Activated T-cell treated with anti-CD3 and anti-CD28 coated beads, Interleukin-2, amount 50 U/mL, for 72 hours (primary cell): ENCODE results near the gene MICALL2. TPM values are rescaled to one million over a fixed set of nuclear protein-coding genes. Genes with fewer than 3 reads are reported as not detected.

Source experiments
- ATAC-seq, 2 donors: fragments of 150-1000 bp; cut with Tn5 transposase; replicated peaks in 1 of 2; 2 replicates each; pipeline ENCODE4 v1.10.0; 2021; ENCODE audit warnings: moderate library complexity in 2 of 2, mild to moderate bottlenecking in 1 of 2
- DNase-seq, 2 donors: peaks; one replicate each; pipeline ENCODE4 v3.0.0; 2021 to 2022; ENCODE audit warnings: mixed read lengths in 1 of 2
- H3K27ac Mint-ChIP-seq: one replicate; pipeline ENCODE4 v1.8.0; 2022; ENCODE audit warnings: mild to moderate bottlenecking, moderate library complexity, mixed read lengths
- H3K27me3 Mint-ChIP-seq: one replicate; pipeline ENCODE4 v1.8.0; 2022; ENCODE audit warnings: low read depth, mixed read lengths
- H3K36me3 Mint-ChIP-seq, 2 donors: one replicate each; pipeline ENCODE4 v1.8.0; 2022; ENCODE audit warnings: mixed read lengths in 2 of 2, mild to moderate bottlenecking in 1 of 2; ENCODE audit not compliant: insufficient read depth in 2 of 2
- H3K4me1 Mint-ChIP-seq: one replicate; pipeline ENCODE4 v1.8.0; 2022; ENCODE audit warnings: low read depth, mixed read lengths
- H3K4me3 Mint-ChIP-seq, 2 donors: one replicate each; pipeline ENCODE4 v1.8.0; 2022; ENCODE audit warnings: mild to moderate bottlenecking in 2 of 2, mixed read lengths in 2 of 2, moderate library complexity in 2 of 2
- H3K9me3 Mint-ChIP-seq, 2 donors: one replicate each; pipeline ENCODE4 v1.8.0; 2022; ENCODE audit warnings: mixed read lengths in 2 of 2
- total RNA-seq, 2 donors: library from RNA; stranded (reverse); gene quantifications; one replicate each; pipeline ENCODE4 v1.2.3, GENCODE V29; 2022

MICALL2 gene
- total RNA-seq, 2 donors from 2014 or later = 3.5 to 3.7 TPM

DNA sequence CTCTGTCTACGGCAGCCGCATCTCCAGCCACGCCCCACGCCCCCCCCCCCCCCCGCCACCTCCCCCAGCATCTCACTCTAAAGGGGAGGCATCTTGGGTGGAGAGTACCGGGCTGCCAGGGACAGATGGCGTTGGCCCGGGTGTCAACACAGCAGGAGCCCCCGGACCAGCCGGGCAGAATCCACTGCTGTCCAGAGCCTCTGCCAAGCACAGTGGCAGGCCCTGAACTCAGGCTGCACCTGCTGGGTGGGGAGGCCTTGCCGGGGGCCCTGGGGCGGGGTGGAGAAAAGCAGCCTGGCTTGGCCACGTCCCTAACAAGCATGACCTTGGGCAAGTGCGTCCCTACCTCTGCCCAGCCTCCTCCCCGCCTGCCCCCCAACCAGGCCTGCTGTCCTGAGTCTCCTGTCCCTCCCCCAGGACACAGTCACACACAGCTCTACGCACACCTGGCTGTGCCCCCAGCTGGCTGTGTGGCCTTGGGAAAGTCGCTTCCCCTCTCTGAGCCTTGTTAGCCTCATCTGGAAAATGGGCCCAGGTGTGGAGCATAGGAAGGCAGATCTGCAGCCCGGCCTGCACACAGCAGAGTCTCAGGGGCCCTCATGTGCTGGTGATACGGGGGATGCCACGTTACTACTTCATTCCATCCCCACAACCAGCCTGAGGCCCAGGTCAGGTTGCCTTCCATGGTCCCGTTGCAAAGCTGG is 45.2 kb downstream of the MICALL2 start:
- DNase-seq (no peak), ATAC-seq (no peak)
- no peaks in the 10 kb centered on the region for H3K27me3 Mint-ChIP-seq
- no peaks in the 10 kb centered on the region for H3K36me3 Mint-ChIP-seq
- peaks cover 1 to 2% of the 10 kb centered on the region in 2 donors for H3K9me3 Mint-ChIP-seq
- H3K27ac Mint-ChIP-seq = no peak overlapping the region
- no peak overlapping the region for H3K4me3 Mint-ChIP-seq
- peaks cover 26% of the 10 kb centered on the region for H3K4me1 Mint-ChIP-seq

GRCh38 chr7:1412322-1413261 is 46.7 kb downstream of the MICALL2 start:
- Mint-ChIP-seq H3K9me3 (peaks cover 1 to 2% of the 10 kb centered on the region in 2 donors), H3K36me3 (no peaks in the 10 kb centered on the region), H3K27me3 (no peaks in the 10 kb centered on the region), H3K4me3 (peak overlapping the region in 1 of 2 donors; percentile 75), H3K27ac (no peak overlapping the region), H3K4me1 (peaks cover 14% of the 10 kb centered on the region)
- ATAC-seq = peak; percentile 82 to 83
- DNase-seq = peak; percentile 92 to 95

GRCh38 chr7:1411414-1411813 is 47.9 kb downstream of the MICALL2 start:
- H3K4me3 Mint-ChIP-seq = no peak overlapping the region
- peaks cover 5% of the 10 kb centered on the region for H3K4me1 Mint-ChIP-seq
- DNase-seq = no peak
- no peak for ATAC-seq
- peaks cover 1 to 2% of the 10 kb centered on the region in 2 donors for H3K9me3 Mint-ChIP-seq
- H3K27ac Mint-ChIP-seq = no peak overlapping the region
- H3K36me3 Mint-ChIP-seq = no peaks in the 10 kb centered on the region
- no peaks in the 10 kb centered on the region for H3K27me3 Mint-ChIP-seq

- H3K36me3 Mint-ChIP-seq = no peaks in the 10 kb centered on the region
- DNase-seq (no peak), ATAC-seq (no peak)
- peaks cover 5% of the 10 kb centered on the region for H3K4me1 Mint-ChIP-seq
- no peak overlapping the region for H3K27ac Mint-ChIP-seq
- H3K4me3 Mint-ChIP-seq = no peak overlapping the region
- H3K9me3 Mint-ChIP-seq = peaks cover 0 to 2% of the 10 kb centered on the region in 2 donors
- no peaks in the 10 kb centered on the region for H3K27me3 Mint-ChIP-seq
These were observed 48.3 kb downstream of the MICALL2 start for GRCh38 chr7:1410992-1411391.

DNA sequence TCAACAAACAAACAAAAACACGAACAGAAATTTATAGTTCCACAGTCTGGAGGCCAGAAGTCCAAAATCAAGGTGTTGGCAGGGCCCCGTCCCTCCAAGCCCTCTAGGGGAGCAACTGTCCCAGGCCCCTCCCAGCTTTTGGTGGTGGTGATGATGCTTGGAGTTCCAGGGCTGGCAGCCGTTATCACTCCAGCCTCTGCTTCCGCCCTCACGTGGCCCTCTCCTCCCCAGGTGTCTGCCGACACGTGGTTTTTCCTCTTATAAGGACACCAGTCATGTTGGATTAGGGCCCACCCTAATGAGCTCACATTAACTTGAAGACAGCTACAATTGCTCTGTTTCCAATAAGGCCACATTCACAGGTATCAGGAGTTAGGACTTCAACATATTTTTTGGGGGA is 49.7 kb downstream of the MICALL2 start:
- DNase-seq (no peak), ATAC-seq (no peak)
- peaks cover 2% of the 10 kb centered on the region for H3K27me3 Mint-ChIP-seq
- H3K4me1 Mint-ChIP-seq = peaks cover 5% of the 10 kb centered on the region
- no peaks in the 10 kb centered on the region for H3K9me3 Mint-ChIP-seq
- H3K36me3 Mint-ChIP-seq = no peaks in the 10 kb centered on the region
- H3K27ac Mint-ChIP-seq = no peak overlapping the region
- H3K4me3 Mint-ChIP-seq = no peak overlapping the region

DNA sequence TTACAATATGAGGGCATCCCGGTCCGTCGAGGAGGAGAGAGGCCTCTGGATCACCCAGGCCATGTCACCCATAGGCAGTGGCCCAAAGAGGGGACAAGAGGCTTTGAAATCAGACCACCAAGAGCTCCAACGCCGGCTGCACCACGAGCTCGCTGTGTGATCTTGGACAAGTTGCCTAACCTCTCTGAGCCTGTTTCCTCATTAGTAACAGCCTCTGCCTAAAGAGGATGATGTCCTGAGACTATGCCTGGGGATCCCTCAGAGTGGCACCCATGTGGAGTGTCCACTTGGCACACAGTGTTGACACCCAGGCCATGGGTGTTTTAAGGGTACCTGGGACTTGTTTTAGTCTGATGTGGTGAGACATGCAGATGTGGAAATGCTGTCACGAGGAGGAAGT is 50.8 kb downstream of the MICALL2 start:
- no peaks in the 10 kb centered on the region for H3K9me3 Mint-ChIP-seq
- no peak overlapping the region for H3K27ac Mint-ChIP-seq
- no peak for DNase-seq
- no peak for ATAC-seq
- no peaks in the 10 kb centered on the region for H3K36me3 Mint-ChIP-seq
- peaks cover 14% of the 10 kb centered on the region for H3K4me1 Mint-ChIP-seq
- peaks cover 13% of the 10 kb centered on the region for H3K27me3 Mint-ChIP-seq
- H3K4me3 Mint-ChIP-seq = no peak overlapping the region

GRCh38 chr7:1407892-1408291 is 51.4 kb downstream of the MICALL2 start:
- Mint-ChIP-seq H3K27me3 (peaks cover 19% of the 10 kb centered on the region), H3K27ac (no peak overlapping the region), H3K36me3 (no peaks in the 10 kb centered on the region), H3K4me3 (no peak overlapping the region), H3K9me3 (no peaks in the 10 kb centered on the region), H3K4me1 (peaks cover 10% of the 10 kb centered on the region)
- DNase-seq = no peak
- no peak for ATAC-seq

- Mint-ChIP-seq H3K27ac (no peak overlapping the region), H3K27me3 (peaks cover 47% of the 10 kb centered on the region)
These were observed 54.2 kb downstream of the MICALL2 start for GRCh38 chr7:1404898-1405548.

DNA sequence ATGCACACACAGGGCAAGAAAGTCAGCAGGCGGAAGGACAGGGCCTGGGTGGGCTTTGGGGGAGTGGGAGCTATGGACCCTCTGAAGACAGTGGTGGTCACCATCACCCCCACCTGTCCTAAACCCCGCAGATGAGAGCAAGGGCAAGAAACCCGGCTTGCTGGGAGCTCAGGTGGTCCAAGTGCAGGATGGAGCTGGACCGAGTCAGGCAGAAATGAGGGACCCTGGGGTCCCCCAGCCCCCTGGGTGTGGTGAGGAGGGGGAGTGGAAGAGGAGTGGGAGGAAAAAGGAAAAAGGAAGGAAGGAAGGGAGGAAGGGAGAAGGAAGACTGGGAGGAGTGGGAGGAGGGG is 54.8 kb downstream of the MICALL2 start:
- Mint-ChIP-seq H3K4me1 (peaks cover 9% of the 10 kb centered on the region), H3K27ac (no peak overlapping the region), H3K4me3 (no peak overlapping the region), H3K27me3 (peaks cover 47% of the 10 kb centered on the region), H3K36me3 (peaks cover 0 to 3% of the 10 kb centered on the region in 2 donors), H3K9me3 (peaks cover 0 to 4% of the 10 kb centered on the region in 2 donors)
- no peak for DNase-seq
- ATAC-seq = no peak

More at GRCh38 chr7:1404898-1405548, 54.2 kb downstream of the MICALL2 start:
- H3K9me3 Mint-ChIP-seq = peaks cover 0 to 4% of the 10 kb centered on the region in 2 donors
- H3K36me3 Mint-ChIP-seq = peaks cover 0 to 3% of the 10 kb centered on the region in 2 donors
- peaks cover 9% of the 10 kb centered on the region for H3K4me1 Mint-ChIP-seq
- no peak overlapping the region for H3K4me3 Mint-ChIP-seq
- DNase-seq = no peak
- no peak for ATAC-seq

GRCh38 chr7:1403638-1404459 is 55.4 kb downstream of the MICALL2 start:
- Mint-ChIP-seq H3K9me3 (peaks cover 0 to 4% of the 10 kb centered on the region in 2 donors), H3K4me1 (peaks cover 9% of the 10 kb centered on the region), H3K36me3 (peaks cover 0 to 3% of the 10 kb centered on the region in 2 donors), H3K27ac (no peak overlapping the region), H3K4me3 (no peak overlapping the region), H3K27me3 (peaks cover 51% of the 10 kb centered on the region)
- DNase-seq = no peak
- ATAC-seq = no peak

DNA sequence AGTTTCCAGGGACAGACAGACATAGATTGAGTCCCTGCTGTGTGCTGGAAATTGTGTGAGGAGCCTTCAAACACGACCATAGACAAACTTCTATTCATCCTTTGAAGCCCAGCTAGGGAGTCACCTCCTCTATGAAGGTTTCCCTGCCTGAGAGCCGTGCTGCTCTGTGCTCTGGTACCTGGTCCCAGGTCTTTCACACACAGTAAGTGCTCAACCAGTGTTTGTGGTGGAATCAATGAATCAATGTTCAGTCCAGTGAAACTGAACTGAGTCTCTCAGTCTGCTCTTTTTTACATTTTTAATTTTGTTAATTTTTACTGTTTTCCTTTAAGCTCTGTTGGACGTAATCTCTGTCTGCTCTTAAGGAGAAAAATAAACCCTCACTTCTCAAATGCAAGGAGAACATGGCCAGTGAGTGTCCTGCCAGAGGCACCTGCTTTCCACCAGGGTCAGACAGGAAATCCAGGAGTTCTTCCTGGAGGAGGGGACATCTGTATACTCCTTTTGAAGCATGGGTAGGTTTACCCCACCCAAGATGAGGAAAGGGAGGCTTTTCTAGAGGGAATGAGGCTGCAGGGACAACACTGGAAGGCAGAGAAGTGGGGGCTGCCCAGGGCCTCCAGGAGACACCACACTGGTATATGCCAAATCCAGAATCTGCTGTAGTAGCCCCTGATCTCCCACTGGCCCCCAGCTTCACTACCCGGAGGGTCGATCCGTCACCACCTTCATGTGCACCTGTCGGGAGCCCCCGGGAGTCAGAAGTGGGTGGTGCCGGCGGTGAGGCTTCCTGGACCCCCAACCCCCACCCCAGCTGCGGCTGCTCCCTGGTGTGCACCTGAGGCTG is 56.3 kb downstream of the MICALL2 start:
- no peak overlapping the region for H3K4me3 Mint-ChIP-seq
- ATAC-seq (no peak), DNase-seq (no peak)
- H3K27me3 Mint-ChIP-seq = peaks cover 55% of the 10 kb centered on the region
- peaks cover 0 to 4% of the 10 kb centered on the region in 2 donors for H3K9me3 Mint-ChIP-seq
- H3K4me1 Mint-ChIP-seq = peaks cover 9% of the 10 kb centered on the region
- no peak overlapping the region for H3K27ac Mint-ChIP-seq
- peaks cover 0 to 3% of the 10 kb centered on the region in 2 donors for H3K36me3 Mint-ChIP-seq
